Muscle of back (tissue), 11 donors: ENCODE data around the gene NEGR1. TPM values are rescaled to one million over a fixed set of nuclear protein-coding genes. Genes with fewer than 3 reads are reported as not detected.

ENCODE experiments used
- DNase-seq, 3 donors: peaks; one replicate each; pipeline versions ENCODE4 v3.0.0 to v3.0.0-alpha.2; 2013
- polyA plus RNA-seq, 10 donors: library from polyadenylated mRNA; unstranded; fragments of 120-200 nt; gene quantifications; one replicate each; pipeline ENCODE4 v1.2.1, GENCODE V29; 2013; ENCODE audit not compliant: insufficient read length in 10 of 10

NEGR1 gene
- polyA plus RNA-seq, 10 donors, result 12.2 to 37.9 (median 23.2) TPM

- DNase-seq, result no peak
Observed at GRCh38 chr1:72050551-72050950, 231.8 kb downstream of the NEGR1 start.

GRCh38 chr1:72037745-72038343, 244.5 kb downstream of the NEGR1 start:
- DNase-seq, result peak; percentile 7 to 42 (median 16)

- no peak for DNase-seq
Observed at GRCh38 chr1:72034827-72035226, 247.5 kb downstream of the NEGR1 start.

- DNase-seq, result no peak
Observed at GRCh38 chr1:72023063-72023930, 259.0 kb downstream of the NEGR1 start.

- DNase-seq, result no peak
Observed at GRCh38 chr1:72018562-72018961, 263.8 kb downstream of the NEGR1 start.

- DNase-seq, result no peak
Observed at GRCh38 chr1:72015006-72015405, 267.3 kb downstream of the NEGR1 start.

GRCh38 chr1:72013161-72013560, 269.2 kb downstream of the NEGR1 start:
- DNase-seq, result no peak

- DNase-seq, result no peak
Observed at GRCh38 chr1:72011721-72012120, 270.6 kb downstream of the NEGR1 start.

- no peak for DNase-seq
Observed at GRCh38 chr1:72010094-72010431, 272.3 kb downstream of the NEGR1 start.

- no peak for DNase-seq
Observed at GRCh38 chr1:72009173-72010093, 272.9 kb downstream of the NEGR1 start.

- DNase-seq, result no peak
Observed at GRCh38 chr1:72007312-72007711, 275.0 kb downstream of the NEGR1 start.

GRCh38 chr1:72006092-72006491, 276.2 kb downstream of the NEGR1 start:
- peak in 1 of 3 donors; percentile 12 for DNase-seq

GRCh38 chr1:72003092-72003491, 279.2 kb downstream of the NEGR1 start:
- no peak for DNase-seq

- no peak for DNase-seq
Observed at GRCh38 chr1:72000809-72001208, 281.5 kb downstream of the NEGR1 start.

GRCh38 chr1:71994646-71995045, 287.7 kb downstream of the NEGR1 start:
- no peak for DNase-seq

GRCh38 chr1:71987181-71987580, 295.2 kb downstream of the NEGR1 start:
- no peak for DNase-seq

- DNase-seq, result peak in 1 of 3 donors; percentile 26
Observed at GRCh38 chr1:71986160-71986559, 296.2 kb downstream of the NEGR1 start.

GRCh38 chr1:71980556-71980955, 301.8 kb downstream of the NEGR1 start:
- DNase-seq, result no peak

GRCh38 chr1:71979882-71980281, 302.5 kb downstream of the NEGR1 start:
- DNase-seq, result no peak

- DNase-seq, result no peak
Observed at GRCh38 chr1:71967670-71968069, 314.7 kb downstream of the NEGR1 start.

- DNase-seq, result no peak
Observed at GRCh38 chr1:71964188-71964587, 318.2 kb downstream of the NEGR1 start.

GRCh38 chr1:71956613-71957285, 325.6 kb downstream of the NEGR1 start:
- peak in 1 of 3 donors; percentile 55 for DNase-seq
